ENCODE results near the gene MGAT5. TPM values are rescaled to one million over a fixed set of nuclear protein-coding genes. Genes with fewer than 3 reads are reported as not detected.
A peak's percentile ranks its signal among the peaks of the same experiment; 100 is the strongest.

MGAT5 gene
- total and polyA plus RNA-seq, 2 donors from 2014 or later: 14.3 to 40.9 TPM

DNA sequence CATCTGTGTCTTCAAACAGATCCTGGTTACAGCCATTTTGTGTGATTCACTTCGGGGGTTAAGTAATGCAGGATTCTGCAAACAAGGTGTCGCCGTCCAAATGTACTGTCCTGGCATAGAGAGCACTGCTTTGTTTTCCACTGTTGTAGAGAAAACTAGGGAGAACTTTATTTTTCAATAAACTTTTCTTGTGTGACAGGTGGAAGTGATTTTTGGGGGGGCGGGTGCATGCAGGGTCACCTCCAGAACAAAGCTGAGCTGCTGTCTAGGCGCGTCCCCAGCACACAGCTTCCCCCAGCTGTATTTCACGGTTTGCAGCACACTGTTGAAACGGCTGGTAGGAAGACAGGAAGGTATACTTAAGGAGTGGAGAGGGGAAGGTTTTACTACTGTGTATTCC lies 200.6 kb downstream of the MGAT5 start:
- Histone ChIP-seq H3K9ac (ENCODE audit: low read length in 3 of 3) (no peak overlapping the region), H3K9me3 (ENCODE audit: control insufficient read depth in 2 of 3, insufficient read depth in 1 of 3, low read length in 3 of 3) (no peaks in the 10 kb centered on the region), H3K27me3 (ENCODE audit: control insufficient read depth, insufficient read depth, low read length) (no peaks in the 10 kb centered on the region), H3K4me3 (ENCODE audit: low read length in 3 of 3) (no peak overlapping the region), H3K4me1 (ENCODE audit: control insufficient read depth in 2 of 3, insufficient read depth in 2 of 3, low read depth in 1 of 3, low read length in 3 of 3) (peaks cover 0 to 20% (median 11%) of the 10 kb centered on the region in 3 donors), H3K36me3 (ENCODE audit: control insufficient read depth in 2 of 3, insufficient read depth in 3 of 3, low read length in 3 of 3) (peaks cover 0 to 3% (median 0%) of the 10 kb centered on the region in 3 donors), H3K27ac (ENCODE audit: low read depth in 2 of 2, low read length in 2 of 2) (peak overlapping the region in 1 of 2 donors; percentile 59)
- peak in 2 of 5 donors; percentile 30 to 37 for DNase-seq
- TF ChIP-seq, protein P1, sequence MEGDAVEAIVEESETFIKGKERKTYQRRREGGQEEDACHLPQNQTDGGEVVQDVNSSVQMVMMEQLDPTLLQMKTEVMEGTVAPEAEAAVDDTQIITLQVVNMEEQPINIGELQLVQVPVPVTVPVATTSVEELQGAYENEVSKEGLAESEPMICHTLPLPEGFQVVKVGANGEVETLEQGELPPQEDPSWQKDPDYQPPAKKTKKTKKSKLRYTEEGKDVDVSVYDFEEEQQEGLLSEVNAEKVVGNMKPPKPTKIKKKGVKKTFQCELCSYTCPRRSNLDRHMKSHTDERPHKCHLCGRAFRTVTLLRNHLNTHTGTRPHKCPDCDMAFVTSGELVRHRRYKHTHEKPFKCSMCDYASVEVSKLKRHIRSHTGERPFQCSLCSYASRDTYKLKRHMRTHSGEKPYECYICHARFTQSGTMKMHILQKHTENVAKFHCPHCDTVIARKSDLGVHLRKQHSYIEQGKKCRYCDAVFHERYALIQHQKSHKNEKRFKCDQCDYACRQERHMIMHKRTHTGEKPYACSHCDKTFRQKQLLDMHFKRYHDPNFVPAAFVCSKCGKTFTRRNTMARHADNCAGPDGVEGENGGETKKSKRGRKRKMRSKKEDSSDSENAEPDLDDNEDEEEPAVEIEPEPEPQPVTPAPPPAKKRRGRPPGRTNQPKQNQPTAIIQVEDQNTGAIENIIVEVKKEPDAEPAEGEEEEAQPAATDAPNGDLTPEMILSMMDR (IDR thresholded peaks at IDR 0.05; ENCODE audit: borderline replicate concordance, extremely low read depth, insufficient read depth): no peak
- intact Hi-C loops (cut with DNase I): no loop called here
- FAIRE-seq: no peak

DNA sequence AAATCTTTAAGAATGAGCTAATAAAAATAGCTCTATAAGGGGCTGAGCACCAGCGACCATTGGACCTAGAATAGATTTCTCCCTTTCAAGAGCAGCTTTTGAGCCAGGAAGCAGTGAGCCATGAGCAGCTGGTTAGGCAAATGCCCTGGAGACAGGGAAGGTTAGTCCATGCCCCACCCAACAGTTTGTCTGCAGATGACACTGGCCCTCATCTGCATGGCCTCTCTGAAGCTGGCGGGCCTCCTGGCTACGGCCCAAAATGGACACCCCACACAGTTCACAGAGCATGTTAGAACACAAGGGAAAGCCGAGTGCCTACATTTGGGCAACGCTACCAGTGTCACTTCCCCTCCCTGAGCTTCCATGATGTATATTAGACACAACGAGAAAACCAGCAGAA lies 201.1 kb downstream of the MGAT5 start:
- no peaks in the 10 kb centered on the region for H3K36me3 ChIP-seq (ENCODE audit: control insufficient read depth in 2 of 3, insufficient read depth in 3 of 3, low read length in 3 of 3)
- no peaks in the 10 kb centered on the region for H3K27me3 ChIP-seq (ENCODE audit: control insufficient read depth, insufficient read depth, low read length)
- no peak for FAIRE-seq
- no peak overlapping the region for H3K4me3 ChIP-seq (ENCODE audit: low read length in 3 of 3)
- peak overlapping the region in 1 of 2 donors; percentile 59 for H3K27ac ChIP-seq (ENCODE audit: low read depth in 2 of 2, low read length in 2 of 2)
- TF ChIP-seq, protein P1 (IDR thresholded peaks at IDR 0.05; ENCODE audit: borderline replicate concordance, extremely low read depth, insufficient read depth): no peak
- intact Hi-C loops (cut with DNase I): no loop called here
- H3K9me3 ChIP-seq (ENCODE audit: control insufficient read depth in 2 of 3, insufficient read depth in 1 of 3, low read length in 3 of 3): no peaks in the 10 kb centered on the region
- H3K9ac ChIP-seq (ENCODE audit: low read length in 3 of 3): no peak overlapping the region
- peaks cover 0 to 20% (median 11%) of the 10 kb centered on the region in 3 donors for H3K4me1 ChIP-seq (ENCODE audit: control insufficient read depth in 2 of 3, insufficient read depth in 2 of 3, low read depth in 1 of 3, low read length in 3 of 3)
- DNase-seq: peak in 2 of 5 donors; percentile 35 to 41

DNA sequence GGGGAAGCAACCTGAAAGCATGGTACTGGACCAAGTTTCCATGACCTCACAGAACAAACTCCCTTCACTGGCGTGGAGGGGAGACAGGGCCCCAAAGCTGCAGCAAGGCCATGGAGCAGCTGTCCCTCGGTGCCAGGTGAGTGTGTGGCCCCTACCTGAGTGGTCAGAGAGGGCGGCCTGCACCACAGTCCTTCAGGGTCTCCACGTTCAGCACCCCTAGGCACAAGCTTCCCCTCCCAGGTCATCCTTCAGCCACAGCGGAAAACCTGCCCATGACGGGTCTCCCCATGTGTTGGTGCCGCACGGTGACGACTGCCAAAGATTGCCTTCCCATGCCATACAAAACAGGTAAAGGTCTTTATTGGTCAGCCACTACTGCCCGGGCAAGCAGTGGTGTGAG lies 201.6 kb downstream of the MGAT5 start:
- Histone ChIP-seq H3K36me3 (ENCODE audit: control insufficient read depth in 2 of 3, insufficient read depth in 3 of 3, low read length in 3 of 3) (no peaks in the 10 kb centered on the region), H3K9ac (ENCODE audit: low read length in 3 of 3) (no peak overlapping the region), H3K4me1 (ENCODE audit: control insufficient read depth in 2 of 3, insufficient read depth in 2 of 3, low read depth in 1 of 3, low read length in 3 of 3) (peaks cover 0 to 20% (median 11%) of the 10 kb centered on the region in 3 donors), H3K27me3 (ENCODE audit: control insufficient read depth, insufficient read depth, low read length) (no peaks in the 10 kb centered on the region), H3K9me3 (ENCODE audit: control insufficient read depth in 2 of 3, insufficient read depth in 1 of 3, low read length in 3 of 3) (no peaks in the 10 kb centered on the region), H3K4me3 (ENCODE audit: low read length in 3 of 3) (no peak overlapping the region), H3K27ac (ENCODE audit: low read depth in 2 of 2, low read length in 2 of 2) (no peak overlapping the region)
- intact Hi-C loops (cut with DNase I): no loop called here
- TF ChIP-seq, protein P1 (IDR thresholded peaks at IDR 0.05; ENCODE audit: borderline replicate concordance, extremely low read depth, insufficient read depth): no peak
- no peak for FAIRE-seq
- peak in 2 of 5 donors; percentile 31 to 33 for DNase-seq

DNA sequence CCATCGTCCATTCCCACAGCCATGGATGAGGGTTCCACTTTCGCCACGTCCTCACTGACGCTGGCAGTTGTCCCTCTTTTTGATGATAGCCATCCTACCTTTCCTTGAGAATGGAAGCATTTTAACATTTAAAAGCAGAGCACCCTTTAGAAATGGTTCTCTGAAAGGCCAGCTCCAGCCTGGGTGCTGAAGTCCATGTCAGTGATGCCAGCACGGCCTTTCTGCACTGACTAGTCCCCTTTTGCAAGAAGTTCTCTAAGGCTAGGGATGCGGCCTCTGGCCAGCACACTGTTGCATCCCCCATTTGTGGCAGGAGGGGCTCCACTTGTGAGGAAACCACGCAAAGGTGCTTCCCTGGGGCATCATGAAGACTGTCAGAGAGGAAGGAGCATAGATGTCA lies 203.5 kb downstream of the MGAT5 start:
- Histone ChIP-seq H3K4me1 (ENCODE audit: control insufficient read depth in 2 of 3, insufficient read depth in 2 of 3, low read depth in 1 of 3, low read length in 3 of 3) (peaks cover 0 to 20% (median 11%) of the 10 kb centered on the region in 3 donors), H3K36me3 (ENCODE audit: control insufficient read depth in 2 of 3, insufficient read depth in 3 of 3, low read length in 3 of 3) (no peaks in the 10 kb centered on the region), H3K9ac (ENCODE audit: low read length in 3 of 3) (no peak overlapping the region), H3K4me3 (ENCODE audit: low read length in 3 of 3) (no peak overlapping the region), H3K9me3 (ENCODE audit: control insufficient read depth in 2 of 3, insufficient read depth in 1 of 3, low read length in 3 of 3) (no peaks in the 10 kb centered on the region), H3K27me3 (ENCODE audit: control insufficient read depth, insufficient read depth, low read length) (no peaks in the 10 kb centered on the region), H3K27ac (ENCODE audit: low read depth in 2 of 2, low read length in 2 of 2) (no peak overlapping the region)
- intact Hi-C loops (cut with DNase I): no loop called here
- no peak for DNase-seq
- TF ChIP-seq, protein P1 (IDR thresholded peaks at IDR 0.05; ENCODE audit: borderline replicate concordance, extremely low read depth, insufficient read depth): no peak
- no peak for FAIRE-seq
